Karpas-422 (cell line): ENCODE measurements around the gene ARAP3. TPM values are rescaled to one million over a fixed set of nuclear protein-coding genes. Genes with fewer than 3 reads are reported as not detected.

Source experiments
- DNase-seq: peaks from one replicate; pipeline ENCODE4 v3.0.0-alpha.2; 2015
- H2AFZ ChIP-seq: fragments of 200-600 bp; sonication (generic); 2 replicates; pipeline ENCODE4 v1.6.1; 2014; ENCODE audit warnings: antibody characterized with exemption, low read length, mixed read lengths
- H3K27ac ChIP-seq: fragments of 200-600 bp; sonication (generic); 2 replicates; pipeline ENCODE4 v1.5.1; 2014; ENCODE audit warnings: mild to moderate bottlenecking, low read length, moderate library complexity
- H3K27me3 ChIP-seq: fragments of 200-600 bp; sonication (generic); 2 replicates; pipeline ENCODE4 v1.6.1; 2014; ENCODE audit warnings: low read length, mixed read lengths
- H3K36me3 ChIP-seq: fragments of 200-600 bp; sonication (generic); 2 replicates; pipeline ENCODE4 v1.6.1; 2014; ENCODE audit warnings: low read length, mixed read lengths; ENCODE audit not compliant: insufficient read depth
- H3K4me1 ChIP-seq: fragments of 200-600 bp; sonication (generic); 2 replicates; pipeline ENCODE4 v1.6.1; 2014; ENCODE audit warnings: mild to moderate bottlenecking, low read length, mixed read lengths
- H3K4me2 ChIP-seq: fragments of 200-600 bp; sonication (generic); 2 replicates; pipeline ENCODE4 v1.6.1; 2014; ENCODE audit warnings: low read length, low read depth, mild to moderate bottlenecking; ENCODE audit not compliant: poor library complexity, severe bottlenecking
- H3K4me3 ChIP-seq: fragments of 200-600 bp; sonication (generic); 2 replicates; pipeline ENCODE4 v1.5.1; 2014; ENCODE audit warnings: mild to moderate bottlenecking, antibody characterized with exemption, low read length, mixed read lengths
- H3K79me2 ChIP-seq: fragments of 200-600 bp; sonication (generic); 2 replicates; pipeline ENCODE4 v1.6.1; 2014; ENCODE audit warnings: mild to moderate bottlenecking, low read length, mixed read lengths
- H3K9ac ChIP-seq: fragments of 200-600 bp; sonication (generic); 2 replicates; pipeline ENCODE4 v1.6.0; 2014; ENCODE audit warnings: low read length
- H3K9me2 ChIP-seq: fragments of 200-600 bp; sonication (generic), shearing (Covaris generic); replicated peaks from 2 replicates; pipeline ENCODE4 v1.6.0; 2014; ENCODE audit warnings: mild to moderate bottlenecking, low read length, moderate library complexity; ENCODE audit not compliant: insufficient read depth
- H3K9me3 ChIP-seq: fragments of 300-700, 200-600 bp; sonication (generic); 2 replicates; pipeline ENCODE4 v1.6.1; 2014; ENCODE audit warnings: low read length, mixed read lengths
- H4K20me1 ChIP-seq: fragments of 200-600 bp; sonication (generic); 2 replicates; pipeline ENCODE4 v1.6.1; 2014; ENCODE audit warnings: mild to moderate bottlenecking, antibody characterized with exemption, low read length, low read depth; ENCODE audit not compliant: insufficient read depth
- total RNA-seq: library from RNA; depleted of rRNA; stranded (reverse); fragments of >200 nt; shearing (Covaris generic); gene quantifications from 2 replicates; pipeline ENCODE4 v1.2.3, GENCODE V29; 2014; ENCODE audit warnings: low replicate concordance; rRNA removed

The ARAP3 gene
- total RNA-seq, 1 experiment from 2014 or later, result 0.07 TPM

- no peak overlapping the region for H3K4me3 ChIP-seq
- peaks cover 20% of the 10 kb centered on the region for H3K36me3 ChIP-seq
- H4K20me1 ChIP-seq, result no peaks in the 10 kb centered on the region
- peaks cover 77% of the 10 kb centered on the region for H3K4me1 ChIP-seq
- no peaks in the 10 kb centered on the region for H3K27me3 ChIP-seq
- H3K9ac ChIP-seq, result no peak overlapping the region
- no peaks in the 10 kb centered on the region for H3K9me2 ChIP-seq
- H3K9me3 ChIP-seq, result no peaks in the 10 kb centered on the region
- DNase-seq, result no peak
- H2AFZ ChIP-seq, result no peak overlapping the region
- peaks cover 97% of the 10 kb centered on the region for H3K79me2 ChIP-seq
- H3K4me2 ChIP-seq, result peak overlapping the region; percentile 26
- peak overlapping the region; percentile 87 for H3K27ac ChIP-seq
Measured at GRCh38 chr5:141608557-141608956, 73.5 kb downstream of the ARAP3 start.

- no peak for DNase-seq
- peaks cover 77% of the 10 kb centered on the region for H3K4me1 ChIP-seq
- no peak overlapping the region for H2AFZ ChIP-seq
- no peak overlapping the region for H3K9ac ChIP-seq
- H3K4me2 ChIP-seq, result peak overlapping the region; percentile 26
- no peak overlapping the region for H3K4me3 ChIP-seq
- peaks cover 15% of the 10 kb centered on the region for H3K36me3 ChIP-seq
- no peaks in the 10 kb centered on the region for H3K27me3 ChIP-seq
- H4K20me1 ChIP-seq, result no peaks in the 10 kb centered on the region
- peaks cover 97% of the 10 kb centered on the region for H3K79me2 ChIP-seq
- no peaks in the 10 kb centered on the region for H3K9me3 ChIP-seq
- H3K9me2 ChIP-seq, result no peaks in the 10 kb centered on the region
- peak overlapping the region; percentile 87 for H3K27ac ChIP-seq
Measured at GRCh38 chr5:141608046-141608445, 74.0 kb downstream of the ARAP3 start.

GRCh38 chr5:141605523-141606277 is 76.3 kb downstream of the ARAP3 start:
- Histone ChIP-seq H2AFZ (no peak overlapping the region), H3K4me1 (peaks cover 90% of the 10 kb centered on the region), H3K9ac (peak overlapping the region; percentile 41)

GRCh38 chr5:141603923-141604717 is 77.9 kb downstream of the ARAP3 start:
- Histone ChIP-seq H3K4me1 (peaks cover 99% of the 10 kb centered on the region), H3K79me2 (peaks cover 98% of the 10 kb centered on the region), H3K4me2 (peak overlapping the region; percentile 63), H2AFZ (no peak overlapping the region), H3K9me3 (no peaks in the 10 kb centered on the region), H3K27me3 (no peaks in the 10 kb centered on the region), H3K27ac (peak overlapping the region; percentile 87), H4K20me1 (no peaks in the 10 kb centered on the region), H3K36me3 (no peaks in the 10 kb centered on the region), H3K4me3 (no peak overlapping the region), H3K9me2 (no peaks in the 10 kb centered on the region), H3K9ac (peak overlapping the region; percentile 16; the same call in 1 of the 2 replicates)
- no peak for DNase-seq

More at GRCh38 chr5:141605523-141606277, 76.3 kb downstream of the ARAP3 start:
- Histone ChIP-seq H3K9me3 (no peaks in the 10 kb centered on the region), H4K20me1 (no peaks in the 10 kb centered on the region), H3K36me3 (no peaks in the 10 kb centered on the region), H3K4me3 (peak overlapping the region; percentile 37), H3K4me2 (peak overlapping the region; percentile 63), H3K27ac (peak overlapping the region; percentile 87), H3K27me3 (no peaks in the 10 kb centered on the region), H3K9me2 (no peaks in the 10 kb centered on the region), H3K79me2 (peaks cover 96% of the 10 kb centered on the region)
- DNase-seq, result peak; percentile 91

Other genes starting within 250 kb of the ARAP3 start
- gene PCDHGC3, start 206.3 kb downstream of the ARAP3 start, total RNA-seq, result 61.3 and 75.2 TPM in 2 replicates
- 7.0 and 11.8 TPM in 2 replicates for gene PCDHGC4, start 197.2 kb downstream of the ARAP3 start, total RNA-seq
- gene PCDHGC5, start 193.1 kb downstream of the ARAP3 start, total RNA-seq, result 5.1 and 5.8 TPM in 2 replicates
- 147 and 181 TPM in 2 replicates for gene DIAPH1, start 63.2 kb downstream of the ARAP3 start, total RNA-seq
- 96.0 and 128 TPM in 2 replicates for gene HDAC3, start 45.4 kb downstream of the ARAP3 start, total RNA-seq
- gene RELL2, start 45.2 kb downstream of the ARAP3 start, total RNA-seq, result 20.4 and 48.3 TPM in 2 replicates
- gene FCHSD1, start 30.8 kb downstream of the ARAP3 start, total RNA-seq, result 14.6 and 19.3 TPM in 2 replicates
- not detected in 2 replicates for gene PCDH1, start 196.2 kb upstream of the ARAP3 start, total RNA-seq
- gene DELE1, start 241.6 kb upstream of the ARAP3 start, total RNA-seq, result 100 and 124 TPM in 2 replicates